Stimulated activated CD4-positive, alpha-beta T cell treated with anti-CD3 and anti-CD28 coated beads, Interleukin-2, amount 100 ng/mL, for 48 hours (primary cell): ENCODE measurements around the gene ABCD4.
"Not testable (repeated sequence)": the region's sequence is repeated elsewhere in the genome, so short reads cannot be mapped to it uniquely, and the experiment has no call there.

ENCODE experiments used
- DNase-seq, 2 donors: peaks; one replicate each; pipeline ENCODE4 v3.0.0-alpha.2; 2020

The ABCD4 gene

GRCh38 chr14:74301594-74302151 is 1.1 kb downstream of the ABCD4 start:
- no peak for DNase-seq

GRCh38 chr14:74299061-74299545 is 3.6 kb downstream of the ABCD4 start:
- no peak for DNase-seq

GRCh38 chr14:74297986-74298385 is 4.7 kb downstream of the ABCD4 start:
- no peak for DNase-seq

- DNase-seq, result no peak
Measured at GRCh38 chr14:74296037-74296467, 6.7 kb downstream of the ABCD4 start.

- no peak for DNase-seq
Measured at GRCh38 chr14:74293606-74294005, 9.1 kb downstream of the ABCD4 start.

- no peak for DNase-seq
Measured at GRCh38 chr14:74292061-74292460, 10.7 kb downstream of the ABCD4 start.

- no peak for DNase-seq
Measured at GRCh38 chr14:74290415-74290814, 12.3 kb downstream of the ABCD4 start.

- DNase-seq, result no peak
Measured at GRCh38 chr14:74289801-74290200, 12.9 kb downstream of the ABCD4 start.

- no peak for DNase-seq
Measured at GRCh38 chr14:74286736-74287135, 16.0 kb downstream of the ABCD4 start.

- DNase-seq, result no peak
Measured at GRCh38 chr14:74281069-74281468, 21.7 kb downstream of the ABCD4 start.

GRCh38 chr14:74278080-74278479 is 24.7 kb downstream of the ABCD4 start:
- no peak for DNase-seq

GRCh38 chr14:74275241-74275841 is 27.4 kb downstream of the ABCD4 start:
- no peak for DNase-seq

- DNase-seq, result no peak
Measured at GRCh38 chr14:74271365-74271764, 31.4 kb downstream of the ABCD4 start.

GRCh38 chr14:74270382-74271177 is 32.2 kb downstream of the ABCD4 start:
- not testable (repeated sequence) for DNase-seq

GRCh38 chr14:74267588-74267987 is 35.1 kb downstream of the ABCD4 start:
- no peak for DNase-seq

- DNase-seq, result no peak
Measured at GRCh38 chr14:74265301-74265965, 37.3 kb downstream of the ABCD4 start.

GRCh38 chr14:74263921-74264320 is 38.8 kb downstream of the ABCD4 start:
- DNase-seq, result no peak

- no peak for DNase-seq
Measured at GRCh38 chr14:74263181-74263580, 39.6 kb downstream of the ABCD4 start.

- DNase-seq, result no peak
Measured at GRCh38 chr14:74262076-74262475, 40.7 kb downstream of the ABCD4 start.

GRCh38 chr14:74261288-74261687 is 41.4 kb downstream of the ABCD4 start:
- no peak for DNase-seq

- DNase-seq, result no peak
Measured at GRCh38 chr14:74260525-74261233, 42.1 kb downstream of the ABCD4 start.

GRCh38 chr14:74259513-74259912 is 43.2 kb downstream of the ABCD4 start:
- no peak for DNase-seq

GRCh38 chr14:74258764-74259035 is 44.0 kb downstream of the ABCD4 start:
- DNase-seq, result no peak
